Esophagus squamous epithelium (tissue), 5 donors: ENCODE data around the gene FAM171A1. TPM values are rescaled to one million over a fixed set of nuclear protein-coding genes. Genes with fewer than 3 reads are reported as not detected.
"Not testable (repeated sequence)": the region's sequence is repeated elsewhere in the genome, so short reads cannot be mapped to it uniquely, and the experiment has no call there.

Experiments used
- DNase-seq: peaks from one replicate; lab custom pipeline; 2025; lab: John Stamatoyannopoulos, UW
- H3K27ac ChIP-seq, 4 donors: fragments of 200-600 bp; sonication (generic); one replicate each; pipeline ENCODE4 v1.5.1; 2016 to 2019; ENCODE audit warnings: mild to moderate bottlenecking in 1 of 4
- H3K27me3 ChIP-seq, 4 donors: fragments of 200-600 bp; sonication (generic); 1 replicate in 3 of 4; 2 replicates in 1 of 4; pipeline versions ENCODE4 v1.5.1 to v1.6.0; 2017 to 2021; ENCODE audit warnings: antibody characterized with exemption in 1 of 4
- H3K36me3 ChIP-seq, 3 donors: fragments of 200-600 bp; sonication (generic); one replicate each; pipeline ENCODE4 v1.5.1; 2016 to 2019
- H3K4me1 ChIP-seq, 3 donors: fragments of 200-600 bp; sonication (generic); one replicate each; pipeline ENCODE4 v1.5.1; 2017 to 2019
- H3K4me3 ChIP-seq, 4 donors: fragments of 200-600 bp; sonication (generic); 1 replicate in 3 of 4; 2 replicates in 1 of 4; pipeline ENCODE4 v1.5.1; 2016 to 2019; ENCODE audit warnings: mild to moderate bottlenecking in 2 of 4, moderate library complexity in 1 of 4
- H3K9me3 ChIP-seq, 3 donors: fragments of 200-600 bp; sonication (generic); one replicate each; pipeline ENCODE4 v1.5.1; 2016 to 2019
- CTCF ChIP-seq, 6 experiments: fragments of 450-650 bp in 4 of 6; fragments of 200-600 bp in 2 of 6; sonication (generic) in 2 of 6; IDR thresholded peaks; one replicate each; pipeline ENCODE4 v1.5.1; 2016 to 2019; ENCODE audit warnings: antibody characterized with exemption in 6 of 6, mild to moderate bottlenecking in 4 of 6, moderate library complexity in 4 of 6
- POLR2A ChIP-seq, 4 donors: fragments of 450-650 bp; IDR thresholded peaks; one replicate each; pipeline ENCODE4 v1.6.1; 2017; ENCODE audit warnings: antibody characterized with exemption in 4 of 4, mild to moderate bottlenecking in 4 of 4, moderate library complexity in 3 of 4
- WGBS, 2 donors: methylation state at CpG; one replicate each; pipeline ENCODE4 v1.1.5; 2018; 5-methylcytosine and 5-hydroxymethylcytosine counted together
- intact Hi-C: fragments of 100-400 bp; cut with DNase I; formaldehyde crosslinking; loops from one replicate; pipeline ENCODE4 v1.15.0; 2022
- total RNA-seq, 4 donors: library from RNA; depleted of rRNA; stranded (reverse); fragments of >200 nt; gene quantifications; one replicate each; pipeline ENCODE4 v1.1.0, GENCODE V29; 2016
- donor health status: DM: yes; HTN: yes; CAD: no.

Gene FAM171A1
- total RNA-seq, 4 donors from 2014 or later, result 3.8 to 10.9 (median 5.3) TPM

DNA sequence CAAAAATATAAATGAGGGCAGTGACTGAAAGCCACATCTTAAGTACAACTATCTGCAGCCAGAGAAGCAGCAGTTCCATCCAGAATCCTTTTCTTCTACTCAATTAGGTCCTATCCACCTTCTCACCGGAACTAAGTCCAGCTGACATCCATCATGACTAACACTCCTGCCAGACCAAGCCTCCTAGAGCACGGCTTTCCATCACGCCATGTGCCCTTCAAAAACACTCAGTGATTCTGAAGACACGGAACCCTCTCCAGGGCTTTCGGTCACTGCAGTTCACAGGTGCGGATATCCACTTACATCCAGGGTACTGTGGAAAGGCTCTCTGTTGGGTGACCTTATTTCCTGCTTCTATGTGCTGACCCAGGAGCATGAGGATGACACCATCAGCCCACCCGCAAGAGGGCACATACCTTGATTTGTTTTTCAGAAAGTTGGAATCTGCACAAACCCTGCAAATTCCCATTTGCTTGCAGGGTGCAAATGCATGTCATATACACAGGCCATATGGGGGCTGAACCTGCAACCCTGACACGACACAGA, 64.3 kb downstream of the FAM171A1 start:
- intact Hi-C loops, result no loop called here
- Histone ChIP-seq H3K27ac (no peak overlapping the region), H3K27me3 (no peaks in the 10 kb centered on the region), H3K36me3 (no peaks in the 10 kb centered on the region), H3K9me3 (no peaks in the 10 kb centered on the region), H3K4me1 (peaks cover 0 to 22% (median 4%) of the 10 kb centered on the region in 3 donors), H3K4me3 (no peak overlapping the region)
- DNase-seq, result no peak
- 91 to 96% methylated on average over 3 to 8 of the region's 8 CpGs for WGBS, 2 donors
- TF ChIP-seq POLR2A (IDR thresholded peaks at IDR 0.05) (no peak), CTCF (IDR thresholded peaks at IDR 0.05) (no peak)

GRCh38 chr10:15305634-15306033, 65.5 kb downstream of the FAM171A1 start:
- H3K4me3 ChIP-seq, result no peak overlapping the region
- H3K36me3 ChIP-seq, result no peaks in the 10 kb centered on the region
- peaks cover 0 to 13% (median 4%) of the 10 kb centered on the region in 3 donors for H3K4me1 ChIP-seq
- H3K27ac ChIP-seq, result no peak overlapping the region
- 85 to 90% methylated on average over 6 of the region's 6 CpGs for WGBS, 2 donors
- TF ChIP-seq CTCF (IDR thresholded peaks at IDR 0.05) (no peak), POLR2A (IDR thresholded peaks at IDR 0.05) (no peak)
- intact Hi-C loops, result no loop called here
- no peak for DNase-seq
- H3K9me3 ChIP-seq, result no peaks in the 10 kb centered on the region
- H3K27me3 ChIP-seq, result no peaks in the 10 kb centered on the region

GRCh38 chr10:15305161-15305560, 65.9 kb downstream of the FAM171A1 start:
- intact Hi-C loops, result no loop called here
- TF ChIP-seq CTCF (IDR thresholded peaks at IDR 0.05), result no peak
- TF ChIP-seq POLR2A (IDR thresholded peaks at IDR 0.05), result no peak
- Histone ChIP-seq H3K4me3 (no peak overlapping the region), H3K27ac (no peak overlapping the region), H3K27me3 (no peaks in the 10 kb centered on the region), H3K9me3 (no peaks in the 10 kb centered on the region), H3K4me1 (peaks cover 0 to 8% (median 4%) of the 10 kb centered on the region in 3 donors), H3K36me3 (no peaks in the 10 kb centered on the region)
- DNase-seq, result no peak
- 80 to 83% methylated on average over 2 of the region's 2 CpGs for WGBS, 2 donors

DNA sequence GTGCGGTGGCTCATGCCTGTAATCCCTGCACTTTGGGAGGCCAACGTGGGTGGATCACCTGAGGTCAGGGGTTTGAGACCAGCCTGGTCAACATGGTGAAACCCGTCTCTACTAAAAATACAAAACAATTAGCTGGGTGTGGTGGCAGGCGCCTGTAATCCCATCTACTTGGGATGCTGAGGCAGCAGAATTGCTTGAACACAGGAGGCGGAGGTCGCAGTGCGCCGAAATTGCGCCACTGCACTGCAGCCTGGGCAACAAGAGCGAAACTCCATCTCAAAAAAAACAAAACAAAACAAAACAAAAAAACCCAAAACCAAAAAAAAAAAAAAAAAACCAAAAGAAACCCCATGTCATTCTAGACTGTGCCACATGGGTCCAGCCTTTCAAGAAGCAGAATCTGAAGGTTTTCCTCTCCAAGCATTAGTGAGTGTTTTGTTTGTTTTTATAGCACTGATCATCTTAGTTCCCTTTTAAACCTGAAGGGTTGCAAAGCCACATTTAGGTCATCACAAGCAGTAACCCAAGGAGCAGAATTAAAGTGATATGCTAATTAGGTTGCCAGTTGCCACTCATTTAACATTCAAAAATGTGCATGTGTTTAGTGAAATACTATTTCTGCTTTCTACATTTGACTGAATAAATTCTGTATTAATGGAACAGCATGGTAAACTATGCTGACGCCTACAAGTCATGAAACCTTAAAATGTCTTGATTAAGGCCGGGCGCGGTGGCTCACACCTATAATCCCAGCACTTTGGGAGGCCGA, 68.7 kb downstream of the FAM171A1 start:
- intact Hi-C loops, DNase-seq, H3K4me3 ChIP-seq, H3K4me1 ChIP-seq, H3K36me3 ChIP-seq, H3K27me3 ChIP-seq, H3K9me3 ChIP-seq, H3K27ac ChIP-seq: not testable (repeated sequence)
- 89 to 90% methylated on average over 12 to 14 of the region's 15 CpGs for WGBS, 2 donors

DNA sequence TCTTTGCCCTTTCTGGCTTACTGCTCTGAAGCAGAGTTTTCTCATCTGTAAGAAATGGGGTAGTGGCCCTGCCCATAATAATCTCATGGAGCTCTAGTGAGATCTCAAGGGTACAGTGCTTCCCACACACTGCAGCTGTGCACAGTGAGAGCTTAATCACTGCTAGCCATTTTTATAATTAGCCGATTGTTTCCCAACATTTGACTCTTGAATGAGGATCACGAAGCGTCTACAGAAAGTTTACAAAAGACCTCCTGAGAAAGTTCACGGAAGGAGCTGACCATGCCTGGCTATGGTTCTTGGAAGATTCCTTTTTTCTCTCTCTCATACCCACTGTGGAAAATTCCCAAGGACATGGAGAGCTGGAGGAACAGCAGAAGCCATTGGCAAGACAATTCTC, 70.4 kb downstream of the FAM171A1 start:
- H3K27ac ChIP-seq, result no peak overlapping the region
- H3K27me3 ChIP-seq, result no peaks in the 10 kb centered on the region
- no peak for TF ChIP-seq CTCF (IDR thresholded peaks at IDR 0.05)
- no peak for TF ChIP-seq POLR2A (IDR thresholded peaks at IDR 0.05)
- DNase-seq, result no peak
- intact Hi-C loops, result no loop called here
- peaks cover 0 to 4% (median 0%) of the 10 kb centered on the region in 3 donors for H3K4me1 ChIP-seq
- 76 to 98% methylated on average over 4 of the region's 4 CpGs for WGBS, 2 donors
- H3K9me3 ChIP-seq, result no peaks in the 10 kb centered on the region
- H3K4me3 ChIP-seq, result no peak overlapping the region
- H3K36me3 ChIP-seq, result no peaks in the 10 kb centered on the region
